GM19397 (cell line): ENCODE results near the gene C3.
"Not testable (repeated sequence)": the region's sequence is repeated elsewhere in the genome, so short reads cannot be mapped to it uniquely, and the experiment has no call there.

Experiments used
- ATAC-seq: cut with Tn5 transposase; IDR thresholded peaks from one replicate; pipeline ENCODE4 v1.9.1; 2021; ENCODE audit warnings: mild to moderate bottlenecking, moderate library complexity; ENCODE audit not compliant: unreplicated experiment

Gene C3

GRCh38 chr19:6693056-6693471 lies 27.4 kb downstream of the C3 start:
- ATAC-seq: no peak

- ATAC-seq: no peak
Observed at GRCh38 chr19:6692027-6692426, 28.4 kb downstream of the C3 start.

GRCh38 chr19:6691342-6691741 lies 29.1 kb downstream of the C3 start:
- no peak for ATAC-seq

GRCh38 chr19:6690160-6690885 lies 30.1 kb downstream of the C3 start:
- no peak for ATAC-seq

GRCh38 chr19:6687114-6687513 lies 33.3 kb downstream of the C3 start:
- ATAC-seq: no peak

- ATAC-seq: no peak
Observed at GRCh38 chr19:6686628-6686975, 33.8 kb downstream of the C3 start.

GRCh38 chr19:6685962-6686627 lies 34.4 kb downstream of the C3 start:
- ATAC-seq: no peak

- no peak for ATAC-seq
Observed at GRCh38 chr19:6685482-6685881, 35.0 kb downstream of the C3 start.

- ATAC-seq: no peak
Observed at GRCh38 chr19:6683971-6684370, 36.5 kb downstream of the C3 start.

GRCh38 chr19:6682607-6683128 lies 37.8 kb downstream of the C3 start:
- ATAC-seq: no peak

GRCh38 chr19:6680141-6680540 lies 40.3 kb downstream of the C3 start:
- no peak for ATAC-seq

GRCh38 chr19:6679139-6679538 lies 41.3 kb downstream of the C3 start:
- ATAC-seq: no peak

- no peak for ATAC-seq
Observed at GRCh38 chr19:6678690-6679109, 41.8 kb downstream of the C3 start.

GRCh38 chr19:6677883-6678689 lies 42.4 kb downstream of the C3 start:
- ATAC-seq: no peak

GRCh38 chr19:6677495-6677882 lies 43.0 kb downstream of the C3 start:
- no peak for ATAC-seq

GRCh38 chr19:6676288-6676687 lies 44.2 kb downstream of the C3 start:
- no peak for ATAC-seq

GRCh38 chr19:6674868-6675305 lies 45.6 kb downstream of the C3 start:
- peak; percentile 53 for ATAC-seq

GRCh38 chr19:6674408-6674807 lies 46.0 kb downstream of the C3 start:
- ATAC-seq: not testable (repeated sequence)

GRCh38 chr19:6672693-6673290 lies 47.7 kb downstream of the C3 start:
- ATAC-seq: no peak

GRCh38 chr19:6671960-6672359 lies 48.5 kb downstream of the C3 start:
- no peak for ATAC-seq

GRCh38 chr19:6668691-6669090 lies 51.8 kb downstream of the C3 start:
- no peak for ATAC-seq
